ENCODE measurements around the gene VWC2L. TPM values are rescaled to one million over a fixed set of nuclear protein-coding genes. Genes with fewer than 3 reads are reported as not detected.

Gene VWC2L
- total RNA-seq, 1 experiment from 2014 or later: not detected

DNA sequence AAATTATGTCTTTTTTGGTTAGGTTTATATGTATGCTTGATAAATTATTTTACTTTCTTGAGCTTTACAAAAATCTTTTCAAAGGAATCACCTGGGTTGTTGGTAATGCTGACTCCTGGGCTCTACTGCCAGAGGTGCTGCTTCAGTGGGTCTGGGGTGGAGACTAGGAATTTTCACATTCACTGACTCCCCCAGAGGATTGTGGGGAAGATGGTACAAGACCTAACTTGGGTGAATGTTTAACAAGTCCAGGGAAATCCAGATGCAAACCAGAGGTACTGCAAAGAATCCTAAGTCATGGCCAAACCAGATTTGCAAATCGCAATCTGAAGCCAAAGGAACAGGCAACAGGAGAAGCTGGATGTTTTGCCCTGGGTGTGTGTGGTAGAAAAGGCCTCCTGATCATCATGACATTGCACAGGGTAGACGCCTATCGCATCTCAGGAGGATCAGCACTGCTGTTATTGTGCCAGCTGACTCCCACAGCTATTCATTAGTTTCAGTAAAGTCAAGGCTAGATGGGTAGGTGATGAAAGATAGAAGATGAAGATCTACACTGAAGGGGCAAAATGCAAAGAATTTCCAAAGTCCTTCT lies 213.4 kb downstream of the VWC2L start:
- no peak for DNase-seq (ENCODE audit: low spot score)
- no peak overlapping the region for H3K4me3 ChIP-seq (ENCODE audit: low read depth, low read length, poor library complexity, severe bottlenecking)
- H3K36me3 ChIP-seq (ENCODE audit: insufficient read depth, low read length, poor library complexity, severe bottlenecking): no peaks in the 10 kb centered on the region
- H3K27ac ChIP-seq (ENCODE audit: low read depth, low read length, poor library complexity, severe bottlenecking): no peak overlapping the region
- CTCF ChIA-PET: no interaction called here
- TF ChIP-seq, protein P1, sequence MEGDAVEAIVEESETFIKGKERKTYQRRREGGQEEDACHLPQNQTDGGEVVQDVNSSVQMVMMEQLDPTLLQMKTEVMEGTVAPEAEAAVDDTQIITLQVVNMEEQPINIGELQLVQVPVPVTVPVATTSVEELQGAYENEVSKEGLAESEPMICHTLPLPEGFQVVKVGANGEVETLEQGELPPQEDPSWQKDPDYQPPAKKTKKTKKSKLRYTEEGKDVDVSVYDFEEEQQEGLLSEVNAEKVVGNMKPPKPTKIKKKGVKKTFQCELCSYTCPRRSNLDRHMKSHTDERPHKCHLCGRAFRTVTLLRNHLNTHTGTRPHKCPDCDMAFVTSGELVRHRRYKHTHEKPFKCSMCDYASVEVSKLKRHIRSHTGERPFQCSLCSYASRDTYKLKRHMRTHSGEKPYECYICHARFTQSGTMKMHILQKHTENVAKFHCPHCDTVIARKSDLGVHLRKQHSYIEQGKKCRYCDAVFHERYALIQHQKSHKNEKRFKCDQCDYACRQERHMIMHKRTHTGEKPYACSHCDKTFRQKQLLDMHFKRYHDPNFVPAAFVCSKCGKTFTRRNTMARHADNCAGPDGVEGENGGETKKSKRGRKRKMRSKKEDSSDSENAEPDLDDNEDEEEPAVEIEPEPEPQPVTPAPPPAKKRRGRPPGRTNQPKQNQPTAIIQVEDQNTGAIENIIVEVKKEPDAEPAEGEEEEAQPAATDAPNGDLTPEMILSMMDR (conservative IDR thresholded peaks at IDR 0.05; ENCODE audit: low read depth, low read length): no peak
- TF ChIP-seq EZH2 (IDR thresholded peaks at IDR 0.05; ENCODE audit: borderline replicate concordance, low read depth, low read length, poor library complexity, severe bottlenecking): no peak
- no peaks in the 10 kb centered on the region for H3K4me1 ChIP-seq (ENCODE audit: insufficient read depth, low read length, poor library complexity, severe bottlenecking)
- POLR2A ChIA-PET (ENCODE audit: low non-redundant PET): no interaction called here
- no peaks in the 10 kb centered on the region for H3K27me3 ChIP-seq (replicated peaks; ENCODE audit: insufficient read depth, low read depth, low read length, poor library complexity)
- intact Hi-C loops (cut with micrococcal nuclease; ENCODE audit: unreplicated experiment): no loop called here
- no TSS peak for BruUV-seq (replicated peaks)
- H3K9me3 ChIP-seq (ENCODE audit: low read depth, low read length, poor library complexity, severe bottlenecking): no peaks in the 10 kb centered on the region

DNA sequence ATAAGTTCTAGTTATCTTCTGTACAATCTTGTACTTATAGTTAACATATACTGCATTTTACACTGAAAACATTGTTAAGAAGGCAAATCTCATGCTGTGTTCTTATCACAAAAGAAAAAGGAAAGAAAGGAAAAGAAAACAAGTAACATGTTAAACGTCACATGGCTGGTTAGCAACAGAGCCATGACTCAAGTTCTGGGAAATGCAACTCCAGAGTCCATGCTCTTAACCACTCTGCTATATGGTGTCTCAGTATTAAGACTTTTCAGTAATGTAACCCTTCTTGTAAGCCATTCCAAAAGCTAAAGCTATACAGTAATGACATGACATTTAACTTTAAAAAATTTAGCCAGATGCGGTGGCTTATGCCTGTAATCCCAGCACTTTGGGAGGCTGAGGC lies 217.2 kb downstream of the VWC2L start:
- no TSS peak for BruUV-seq (replicated peaks)
- no peaks in the 10 kb centered on the region for H3K4me1 ChIP-seq (ENCODE audit: insufficient read depth, low read length, poor library complexity, severe bottlenecking)
- intact Hi-C loops (cut with micrococcal nuclease; ENCODE audit: unreplicated experiment): no loop called here
- no peak overlapping the region for H3K27ac ChIP-seq (ENCODE audit: low read depth, low read length, poor library complexity, severe bottlenecking)
- H3K27me3 ChIP-seq (replicated peaks; ENCODE audit: insufficient read depth, low read depth, low read length, poor library complexity): no peaks in the 10 kb centered on the region
- ChIA-PET CTCF (no interaction called here), POLR2A (ENCODE audit: low non-redundant PET) (no interaction called here)
- no peak overlapping the region for H3K4me3 ChIP-seq (ENCODE audit: low read depth, low read length, poor library complexity, severe bottlenecking)
- DNase-seq (ENCODE audit: low spot score): no peak
- no peaks in the 10 kb centered on the region for H3K36me3 ChIP-seq (ENCODE audit: insufficient read depth, low read length, poor library complexity, severe bottlenecking)
- TF ChIP-seq EZH2 (IDR thresholded peaks at IDR 0.05; ENCODE audit: borderline replicate concordance, low read depth, low read length, poor library complexity, severe bottlenecking): no peak
- TF ChIP-seq, protein P1 (conservative IDR thresholded peaks at IDR 0.05; ENCODE audit: low read depth, low read length): no peak
- no peaks in the 10 kb centered on the region for H3K9me3 ChIP-seq (ENCODE audit: low read depth, low read length, poor library complexity, severe bottlenecking)
